ENCODE data around the gene ETS2. TPM values are rescaled to one million over a fixed set of nuclear protein-coding genes. Genes with fewer than 3 reads are reported as not detected.

ETS2 gene
- total and polyA plus RNA-seq, 9 donors, result 35.8 to 152 (median 79.6) TPM

DNA sequence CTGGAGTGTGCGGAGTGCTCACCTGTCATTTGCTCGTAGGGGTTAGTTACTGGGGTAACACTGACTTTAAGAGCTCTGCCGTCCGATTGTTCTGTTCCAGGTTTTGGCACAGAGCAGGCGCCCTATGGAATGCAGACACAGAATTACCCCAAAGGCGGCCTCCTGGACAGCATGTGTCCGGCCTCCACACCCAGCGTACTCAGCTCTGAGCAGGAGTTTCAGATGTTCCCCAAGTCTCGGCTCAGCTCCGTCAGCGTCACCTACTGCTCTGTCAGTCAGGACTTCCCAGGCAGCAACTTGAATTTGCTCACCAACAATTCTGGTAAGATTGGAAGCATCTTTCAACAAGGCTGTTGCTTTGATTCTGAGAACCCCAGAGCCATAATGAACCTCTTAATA is 12.6 kb downstream of the ETS2 start:
- no peaks in the 10 kb centered on the region for H3K27me3 ChIP-seq
- TF ChIP-seq CTCF (IDR thresholded peaks at IDR 0.05), result no peak
- TF ChIP-seq EP300 (IDR thresholded peaks at IDR 0.05), result no peak
- TF ChIP-seq POLR2A (IDR thresholded peaks at IDR 0.05), result no peak
- no peaks in the 10 kb centered on the region for H3K9me3 ChIP-seq
- intact Hi-C loops (cut with DNase I), result no loop called here
- DNase-seq, result no peak
- WGBS, 3 donors, result 92 to 96% (median 95%) methylated on average over 11 of the region's 11 CpGs
- H3K4me3 ChIP-seq, result no peak overlapping the region
- H3K4me1 ChIP-seq (ENCODE audit: insufficient read depth), result no peaks in the 10 kb centered on the region
- H3K36me3 ChIP-seq, result no peaks in the 10 kb centered on the region
- no peak overlapping the region for H3K27ac ChIP-seq

GRCh38 chr21:38819051-38819718 is 13.5 kb downstream of the ETS2 start:
- Histone ChIP-seq H3K9me3 (no peaks in the 10 kb centered on the region), H3K27ac (no peak overlapping the region), H3K36me3 (no peaks in the 10 kb centered on the region), H3K4me3 (no peak overlapping the region), H3K27me3 (no peaks in the 10 kb centered on the region), H3K4me1 (ENCODE audit: insufficient read depth) (no peaks in the 10 kb centered on the region)
- DNase-seq, result no peak
- intact Hi-C loops (cut with DNase I), result no loop called here
- WGBS, 3 donors, result 94 to 95% (median 95%) methylated on average over 14 of the region's 14 CpGs
- TF ChIP-seq EP300 (IDR thresholded peaks at IDR 0.05) (no peak), CTCF (IDR thresholded peaks at IDR 0.05) (no peak), POLR2A (IDR thresholded peaks at IDR 0.05) (no peak)

- H3K4me3 ChIP-seq, result no peak overlapping the region
- no peak for DNase-seq
- no peaks in the 10 kb centered on the region for H3K9me3 ChIP-seq
- WGBS, 3 donors, result 70 to 74% (median 71%) methylated on average over 8 of the region's 8 CpGs
- no peaks in the 10 kb centered on the region for H3K27me3 ChIP-seq
- TF ChIP-seq CTCF (IDR thresholded peaks at IDR 0.05) (no peak), EP300 (IDR thresholded peaks at IDR 0.05) (no peak), POLR2A (IDR thresholded peaks at IDR 0.05) (no peak)
- H3K36me3 ChIP-seq, result no peaks in the 10 kb centered on the region
- H3K27ac ChIP-seq, result no peak overlapping the region
- intact Hi-C loops (cut with DNase I), result loop anchor here in 1 of 4 donors (10.0 kb wide), 1 partner anchor 95 kb away; no protein-coding TSS in a partner anchor
- peaks cover 2% of the 10 kb centered on the region for H3K4me1 ChIP-seq (ENCODE audit: insufficient read depth)
Measured at GRCh38 chr21:38819719-38820159, 14.0 kb downstream of the ETS2 start.

DNA sequence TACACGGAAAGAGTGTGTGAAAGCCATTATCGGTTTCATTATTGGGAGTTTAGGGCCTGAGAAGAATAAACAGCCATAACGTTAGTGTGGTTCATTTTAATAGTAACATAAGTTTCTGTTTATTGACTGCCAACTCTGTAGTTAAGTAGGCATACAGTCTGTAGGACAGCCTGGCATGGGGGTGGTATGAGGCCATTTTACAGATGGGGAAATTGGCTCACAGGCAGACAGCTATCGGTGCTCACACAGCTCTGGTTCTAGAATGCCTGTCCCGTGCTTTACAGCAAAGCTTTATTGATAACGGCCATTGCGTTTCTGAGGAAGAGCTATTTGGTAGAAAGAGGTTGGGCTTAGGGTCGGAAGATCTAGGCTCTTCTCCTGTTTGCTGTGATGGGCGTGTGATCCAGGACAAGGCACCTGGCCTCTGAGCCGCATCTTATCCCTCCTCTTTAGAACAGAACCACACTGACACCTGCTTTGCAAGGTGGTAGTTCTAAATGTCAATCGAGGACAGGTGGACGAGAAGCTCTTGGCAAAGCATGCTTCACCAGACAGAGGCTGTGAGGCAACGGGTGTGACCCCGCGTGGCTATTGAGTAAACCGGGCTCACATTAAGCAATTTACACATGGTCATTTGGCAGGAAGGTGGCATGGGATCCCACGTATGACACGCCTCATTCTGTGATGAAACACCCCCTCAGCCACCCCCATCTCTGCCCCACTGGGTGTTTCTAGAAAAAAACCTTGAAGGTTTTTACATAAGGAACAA is 14.9 kb downstream of the ETS2 start:
- Histone ChIP-seq H3K36me3 (no peaks in the 10 kb centered on the region), H3K27me3 (no peaks in the 10 kb centered on the region), H3K9me3 (no peaks in the 10 kb centered on the region), H3K27ac (no peak overlapping the region), H3K4me1 (ENCODE audit: insufficient read depth) (peaks cover 2% of the 10 kb centered on the region), H3K4me3 (no peak overlapping the region)
- 91 to 92% (median 92%) methylated on average over 18 of the region's 18 CpGs for WGBS, 3 donors
- intact Hi-C loops (cut with DNase I), result loop anchor here in 1 of 4 donors (10.0 kb wide), 1 partner anchor 94 kb away; no protein-coding TSS in a partner anchor
- TF ChIP-seq CTCF (IDR thresholded peaks at IDR 0.05) (no peak), EP300 (IDR thresholded peaks at IDR 0.05) (no peak), POLR2A (IDR thresholded peaks at IDR 0.05) (no peak)
- no peak for DNase-seq

Data from ovary (tissue), 9 donors.